ENCODE data around the gene SSH2. TPM values are rescaled to one million over a fixed set of nuclear protein-coding genes. Genes with fewer than 3 reads are reported as not detected.

The SSH2 gene
- total and polyA plus RNA-seq, 2 experiments from 2014 or later, result 8.3 to 18.9 TPM

DNA sequence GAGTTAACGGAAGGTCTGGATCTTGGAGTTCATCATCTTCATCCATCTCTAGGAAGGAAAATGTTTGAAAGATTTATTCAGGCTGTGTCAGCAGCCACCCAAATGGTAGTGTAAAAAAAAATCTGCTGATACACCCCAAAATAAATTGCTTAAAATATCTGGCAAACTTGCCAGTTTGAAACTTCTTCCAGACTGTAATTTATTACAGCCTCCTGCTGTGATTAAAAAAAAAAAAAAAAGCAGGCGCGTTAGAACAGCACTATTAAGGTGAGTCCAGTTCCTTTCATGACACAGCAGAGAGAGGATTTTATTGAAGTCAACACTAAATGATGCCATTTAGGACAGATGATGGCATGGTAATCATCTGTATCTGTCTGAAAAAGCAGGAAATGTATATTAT is 166.8 kb downstream of the SSH2 start:
- in situ Hi-C loops (cut with MboI), result no loop called here
- Histone ChIP-seq H3K9me2 (ENCODE audit: insufficient read depth) (no peaks in the 10 kb centered on the region), H3K27me3 (replicated peaks; ENCODE audit: insufficient read depth) (no peaks in the 10 kb centered on the region), H3K4me2 (ENCODE audit: unreplicated experiment) (no peak overlapping the region), H3F3A (ENCODE audit: insufficient read depth) (peaks cover 16% of the 10 kb centered on the region; the same call in 1 of the 2 replicates), H3K36me3 (ENCODE audit: low read depth) (no peaks in the 10 kb centered on the region), H3K9ac (no peak overlapping the region), H4K20me1 (ENCODE audit: insufficient read depth) (no peaks in the 10 kb centered on the region), H2AFZ (no peak overlapping the region), H3K79me2 (ENCODE audit: insufficient read depth) (peaks cover 17% of the 10 kb centered on the region), H3K4me3 (no peak overlapping the region), H3K9me3 (ENCODE audit: low read depth) (no peaks in the 10 kb centered on the region), H3K27ac (no peak overlapping the region), H3K4me1 (ENCODE audit: insufficient read depth) (0 out of 2 replicates have a peak, but pooled peaks cover 6% of the 10 kb centered on the region)
- TF ChIP-seq EZH2phosphoT487 (IDR thresholded peaks at IDR 0.05; ENCODE audit: insufficient read depth, low read depth) (no peak), EZH2 (IDR thresholded peaks at IDR 0.05; ENCODE audit: insufficient read depth, poor library complexity, severe bottlenecking) (no peak)
- no peak for DNase-seq
- 75 to 78% methylated on average over 3 of the region's 3 CpGs for WGBS, 2 experiments (ENCODE audit: low coverage in 1 of 2, low lambda C conversion rate in 2 of 2, missing lambda C conversion rate in 2 of 2)

DNA sequence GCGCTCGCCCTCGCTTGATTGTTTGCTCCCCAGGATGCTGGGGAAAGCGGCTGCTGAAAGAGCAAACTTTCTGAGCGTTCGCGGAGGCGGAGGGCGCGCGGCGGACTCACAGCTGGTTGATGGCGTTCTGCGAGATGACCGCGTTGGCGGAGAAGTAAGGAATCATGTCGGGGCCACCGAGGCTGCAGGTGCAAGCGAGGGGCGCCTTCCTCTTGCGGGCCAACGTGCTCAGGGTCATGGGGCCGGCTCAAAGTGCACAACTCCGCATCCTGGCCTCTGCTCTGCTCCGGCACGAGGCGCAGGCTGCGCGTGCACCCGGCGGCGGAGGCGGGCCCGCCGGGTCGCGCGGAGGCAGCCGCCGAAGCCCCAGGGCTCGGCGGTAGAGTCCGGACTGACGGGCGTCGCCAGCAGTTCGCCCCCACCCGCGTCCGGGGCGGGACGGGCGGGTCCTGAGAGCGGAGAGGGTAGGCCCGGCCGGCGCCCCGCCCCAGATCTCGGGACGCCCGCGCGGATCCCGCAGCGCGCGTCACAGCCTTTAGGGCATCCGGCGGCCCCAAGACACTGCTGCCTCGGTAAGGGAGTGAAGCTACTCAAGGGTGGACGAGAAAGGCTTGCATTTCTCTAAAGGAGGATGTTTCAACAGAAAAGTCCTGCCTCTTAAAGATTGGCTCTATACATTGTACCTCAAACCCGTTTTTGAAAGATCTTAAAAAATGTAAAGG is 168.8 kb downstream of the SSH2 start:
- Histone ChIP-seq H3K9me3 (ENCODE audit: low read depth) (no peaks in the 10 kb centered on the region), H3K27ac (peak overlapping the region; percentile 65), H3K79me2 (ENCODE audit: insufficient read depth) (peaks cover 21% of the 10 kb centered on the region), H3K4me1 (ENCODE audit: insufficient read depth) (0 out of 2 replicates have a peak, but pooled peaks cover 6% of the 10 kb centered on the region), H3K9me2 (ENCODE audit: insufficient read depth) (no peaks in the 10 kb centered on the region), H3K4me3 (peak overlapping the region; percentile 85), H3K9ac (peak overlapping the region; percentile 82), H3K27me3 (replicated peaks; ENCODE audit: insufficient read depth) (no peaks in the 10 kb centered on the region), H2AFZ (peak overlapping the region; percentile 86), H4K20me1 (ENCODE audit: insufficient read depth) (no peaks in the 10 kb centered on the region), H3K4me2 (ENCODE audit: unreplicated experiment) (peak overlapping the region; percentile 87), H3K36me3 (ENCODE audit: low read depth) (no peaks in the 10 kb centered on the region), H3F3A (ENCODE audit: insufficient read depth) (peaks cover 16% of the 10 kb centered on the region; the same call in 1 of the 2 replicates)
- in situ Hi-C loops (cut with MboI), result no loop called here
- TF ChIP-seq EZH2 (IDR thresholded peaks at IDR 0.05; ENCODE audit: insufficient read depth, poor library complexity, severe bottlenecking) (no peak), EZH2phosphoT487 (IDR thresholded peaks at IDR 0.05; ENCODE audit: insufficient read depth, low read depth) (no peak)
- 1 to 2% methylated on average over 57 to 66 of the region's 73 CpGs for WGBS, 2 experiments (ENCODE audit: low coverage in 1 of 2, low lambda C conversion rate in 2 of 2, missing lambda C conversion rate in 2 of 2)
- peak; percentile 93 for DNase-seq

GRCh38 chr17:29760279-29761039 is 169.6 kb downstream of the SSH2 start:
- H3K36me3 ChIP-seq (ENCODE audit: low read depth), result no peaks in the 10 kb centered on the region
- H3K9me2 ChIP-seq (ENCODE audit: insufficient read depth), result no peaks in the 10 kb centered on the region
- DNase-seq, result peak; percentile 57
- 0 out of 2 replicates have a peak, but pooled peaks cover 6% of the 10 kb centered on the region for H3K4me1 ChIP-seq (ENCODE audit: insufficient read depth)
- 2 to 4% methylated on average over 16 to 20 of the region's 20 CpGs for WGBS, 2 experiments (ENCODE audit: low coverage in 1 of 2, low lambda C conversion rate in 2 of 2, missing lambda C conversion rate in 2 of 2)
- no peaks in the 10 kb centered on the region for H3K27me3 ChIP-seq (replicated peaks; ENCODE audit: insufficient read depth)
- peak overlapping the region; percentile 85 for H3K4me3 ChIP-seq
- peak overlapping the region; percentile 82 for H3K9ac ChIP-seq
- peak overlapping the region; percentile 65 for H3K27ac ChIP-seq
- TF ChIP-seq EZH2phosphoT487 (IDR thresholded peaks at IDR 0.05; ENCODE audit: insufficient read depth, low read depth) (no peak), EZH2 (IDR thresholded peaks at IDR 0.05; ENCODE audit: insufficient read depth, poor library complexity, severe bottlenecking) (no peak)
- H2AFZ ChIP-seq, result peak overlapping the region; percentile 86
- in situ Hi-C loops (cut with MboI), result no loop called here
- peaks cover 21% of the 10 kb centered on the region for H3K79me2 ChIP-seq (ENCODE audit: insufficient read depth)
- H3K4me2 ChIP-seq (ENCODE audit: unreplicated experiment), result peak overlapping the region; percentile 87
- peaks cover 16% of the 10 kb centered on the region; the same call in 1 of the 2 replicates for H3F3A ChIP-seq (ENCODE audit: insufficient read depth)
- no peaks in the 10 kb centered on the region for H3K9me3 ChIP-seq (ENCODE audit: low read depth)
- no peaks in the 10 kb centered on the region for H4K20me1 ChIP-seq (ENCODE audit: insufficient read depth)

DNA sequence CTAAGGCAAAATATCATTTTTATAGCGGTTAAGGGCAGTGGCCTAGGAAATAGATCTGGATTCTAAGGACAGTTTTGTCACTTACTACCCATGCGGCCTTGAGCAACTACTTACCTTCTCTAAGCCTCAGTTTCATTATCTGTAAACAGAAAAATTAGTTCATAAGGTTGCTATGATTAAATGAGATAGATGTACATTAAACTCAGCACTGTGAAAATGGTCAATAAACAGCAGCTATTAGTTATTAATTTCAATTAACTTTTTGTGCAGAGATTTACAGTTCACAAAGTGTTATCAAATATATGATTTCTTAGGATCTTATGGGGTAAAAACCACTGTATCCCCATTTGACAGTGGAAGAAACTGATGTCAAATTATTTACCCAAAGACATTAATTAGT is 171.8 kb downstream of the SSH2 start:
- in situ Hi-C loops (cut with MboI), result no loop called here
- Histone ChIP-seq H3F3A (ENCODE audit: insufficient read depth) (peaks cover 16% of the 10 kb centered on the region; the same call in 1 of the 2 replicates), H4K20me1 (ENCODE audit: insufficient read depth) (no peaks in the 10 kb centered on the region), H3K27ac (no peak overlapping the region), H3K9me3 (ENCODE audit: low read depth) (no peaks in the 10 kb centered on the region), H3K9me2 (ENCODE audit: insufficient read depth) (no peaks in the 10 kb centered on the region), H3K9ac (no peak overlapping the region), H3K79me2 (ENCODE audit: insufficient read depth) (peaks cover 21% of the 10 kb centered on the region), H3K4me2 (ENCODE audit: unreplicated experiment) (no peak overlapping the region), H3K4me3 (no peak overlapping the region), H3K36me3 (ENCODE audit: low read depth) (no peaks in the 10 kb centered on the region), H3K4me1 (ENCODE audit: insufficient read depth) (0 out of 2 replicates have a peak, but pooled peaks cover 6% of the 10 kb centered on the region), H2AFZ (no peak overlapping the region), H3K27me3 (replicated peaks; ENCODE audit: insufficient read depth) (no peaks in the 10 kb centered on the region)
- WGBS, 2 experiments (ENCODE audit: low coverage in 1 of 2, low lambda C conversion rate in 2 of 2, missing lambda C conversion rate in 2 of 2), result 94 to 95% methylated on average over 2 of the region's 2 CpGs
- DNase-seq, result no peak
- TF ChIP-seq EZH2 (IDR thresholded peaks at IDR 0.05; ENCODE audit: insufficient read depth, poor library complexity, severe bottlenecking), result no peak
- no peak for TF ChIP-seq EZH2phosphoT487 (IDR thresholded peaks at IDR 0.05; ENCODE audit: insufficient read depth, low read depth)

Data from GM23248 (cell line).